ENCODE results near the gene RFC4. TPM values are rescaled to one million over a fixed set of nuclear protein-coding genes. Genes with fewer than 3 reads are reported as not detected.
"Not testable (repeated sequence)": the region's sequence is repeated elsewhere in the genome, so short reads cannot be mapped to it uniquely, and the experiment has no call there.

Gene RFC4
- 10 to 100 TPM in 2 of 6 experiments, 1 to 10 TPM in 4; 4.6 to 17.4 (median 5.6) TPM for total RNA-seq
- long read RNA-seq, partial matches to known transcripts = 1 of 2 reads
- long read RNA-seq, other reads (novel, unspliced or antisense) = 0 of 2 reads

GRCh38 chr3:186806089-186807055, at the start of gene RFC4:
Gene RFC4, minus strand, starts transcription at chr3:186806482. Its CDS starts 1,769 bp downstream, at chr3:186804713.
- no peaks in the 10 kb centered on the region for H3K9me3 ChIP-seq
- H3K27ac ChIP-seq = peak within 1 kb of the TSS; percentile 84 to 89 (median 85)
- ATAC-seq (peak; percentile 97 to 99 (median 98)), DNase-seq (peak; percentile 89 to 91 (median 89))
- H3K27me3 ChIP-seq = no peaks in the 10 kb centered on the region
- no peaks in the 10 kb centered on the region for H3K36me3 ChIP-seq
- intact Hi-C loops (cut with DNase I) = no loop called here
- 0% methylated on average over 13 of the region's 70 CpGs for WGBS (ENCODE audit: insufficient coverage, low coverage, low lambda C conversion rate, missing lambda C conversion rate)
- H3K4me1 ChIP-seq = peaks cover 0 to 15% (median 6%) of the 10 kb centered on the region in 4 donors
- TF ChIP-seq POLR2A (IDR thresholded peaks at IDR 0.05) (peak; percentile 61), CTCF (IDR thresholded peaks at IDR 0.05) (no peak)
- peak within 1 kb of the TSS; percentile 82 to 84 (median 83) for H3K4me3 ChIP-seq

GRCh38 chr3:186854954-186855353, 48.7 kb upstream of the RFC4 start:
- WGBS (ENCODE audit: insufficient coverage, low coverage, low lambda C conversion rate, missing lambda C conversion rate) = 0% methylated on average over 1 of the region's 1 CpG
- intact Hi-C loops (cut with DNase I) = loop anchor here in 1 of 2 donors (10.0 kb wide), 1 partner anchor 70 kb away; no protein-coding TSS in a partner anchor
- H3K4me3 ChIP-seq = no peak overlapping the region
- TF ChIP-seq CTCF (IDR thresholded peaks at IDR 0.05) = no peak
- TF ChIP-seq POLR2A (IDR thresholded peaks at IDR 0.05) = no peak
- DNase-seq (no peak), ATAC-seq (peak in 1 of 4 donors; percentile 46)
- peaks cover 0 to 3% (median 0%) of the 10 kb centered on the region in 4 donors for H3K36me3 ChIP-seq
- no peaks in the 10 kb centered on the region for H3K27me3 ChIP-seq
- H3K4me1 ChIP-seq = no peaks in the 10 kb centered on the region
- H3K9me3 ChIP-seq = no peaks in the 10 kb centered on the region
- no peak overlapping the region for H3K27ac ChIP-seq

GRCh38 chr3:186854146-186854545, 47.9 kb upstream of the RFC4 start:
- DNase-seq (no peak), ATAC-seq (no peak)
- H3K9me3 ChIP-seq = no peaks in the 10 kb centered on the region
- 80% methylated on average over 2 of the region's 8 CpGs for WGBS (ENCODE audit: insufficient coverage, low coverage, low lambda C conversion rate, missing lambda C conversion rate)
- H3K27ac ChIP-seq = no peak overlapping the region
- TF ChIP-seq POLR2A (IDR thresholded peaks at IDR 0.05) (no peak), CTCF (IDR thresholded peaks at IDR 0.05) (no peak)
- H3K36me3 ChIP-seq = peaks cover 0 to 3% (median 0%) of the 10 kb centered on the region in 4 donors
- H3K4me3 ChIP-seq = no peak overlapping the region
- intact Hi-C loops (cut with DNase I) = loop anchor here in 1 of 2 donors (10.0 kb wide), 1 partner anchor 71 kb away; no protein-coding TSS in a partner anchor
- H3K27me3 ChIP-seq = no peaks in the 10 kb centered on the region
- peaks cover 0 to 2% (median 0%) of the 10 kb centered on the region in 4 donors for H3K4me1 ChIP-seq

- intact Hi-C loops (cut with DNase I) = loop anchor here in 1 of 2 donors (10.0 kb wide), 1 partner anchor 72 kb away; no protein-coding TSS in a partner anchor
- no peaks in the 10 kb centered on the region for H3K27me3 ChIP-seq
- no peak overlapping the region for H3K4me3 ChIP-seq
- no CpG with 5 or more reads among the region's 6 CpGs for WGBS (ENCODE audit: insufficient coverage, low coverage, low lambda C conversion rate, missing lambda C conversion rate)
- peaks cover 0 to 2% (median 0%) of the 10 kb centered on the region in 4 donors for H3K4me1 ChIP-seq
- no peak overlapping the region for H3K27ac ChIP-seq
- H3K36me3 ChIP-seq = no peaks in the 10 kb centered on the region
- ATAC-seq (no peak), DNase-seq (no peak)
- H3K9me3 ChIP-seq = no peaks in the 10 kb centered on the region
- no peak for TF ChIP-seq CTCF (IDR thresholded peaks at IDR 0.05)
- no peak for TF ChIP-seq POLR2A (IDR thresholded peaks at IDR 0.05)
Observed at GRCh38 chr3:186852994-186853393, 46.7 kb upstream of the RFC4 start.

GRCh38 chr3:186851835-186852234, 45.6 kb upstream of the RFC4 start:
- ATAC-seq, H3K4me3 ChIP-seq, H3K4me1 ChIP-seq, DNase-seq, H3K36me3 ChIP-seq, H3K27ac ChIP-seq, H3K9me3 ChIP-seq, H3K27me3 ChIP-seq: not testable (repeated sequence)
- intact Hi-C loops (cut with DNase I) = loop anchor here in 1 of 2 donors (10.0 kb wide), 1 partner anchor 73 kb away; no protein-coding TSS in a partner anchor
- 94% methylated on average over 2 of the region's 3 CpGs for WGBS (ENCODE audit: insufficient coverage, low coverage, low lambda C conversion rate, missing lambda C conversion rate)
